SJCRH30 (cell line): ENCODE results near the gene GLUD2. TPM values are rescaled to one million over a fixed set of nuclear protein-coding genes. Genes with fewer than 3 reads are reported as not detected.
A peak's percentile ranks its signal among the peaks of the same experiment; 100 is the strongest.
"Not testable (repeated sequence)": the region's sequence is repeated elsewhere in the genome, so short reads cannot be mapped to it uniquely, and the experiment has no call there.

Source experiments
- DNase-seq, 2 experiments: peaks; one replicate each; pipeline ENCODE4 v3.0.0-alpha.2; 2015 to 2020
- H3K27ac ChIP-seq: fragments of 250-450 bp; sonication (Bioruptor Pico); 2 replicates; pipeline ENCODE4 v1.5.1; 2020; ENCODE audit warnings: mild to moderate bottlenecking, moderate library complexity
- H3K27me3 ChIP-seq: fragments of 250-450 bp; sonication (Bioruptor Pico); 2 replicates; pipeline ENCODE4 v1.5.1; 2020; ENCODE audit warnings: mild to moderate bottlenecking, moderate library complexity
- H3K36me3 ChIP-seq: fragments of 250-450 bp; sonication (Bioruptor Pico); 2 replicates; pipeline ENCODE4 v1.5.1; 2020; ENCODE audit warnings: mild to moderate bottlenecking, moderate library complexity
- H3K4me1 ChIP-seq: fragments of 250-450 bp; sonication (Bioruptor Pico); 2 replicates; pipeline ENCODE4 v1.5.1; 2020; ENCODE audit warnings: mild to moderate bottlenecking, moderate library complexity
- H3K4me3 ChIP-seq: fragments of 250-450 bp; sonication (Bioruptor Pico); 2 replicates; pipeline ENCODE4 v1.5.1; 2020; ENCODE audit warnings: mild to moderate bottlenecking, moderate library complexity
- H3K9me3 ChIP-seq: fragments of 250-450 bp; sonication (Bioruptor Pico); replicated peaks from 2 replicates; pipeline ENCODE4 v1.5.1; 2020; ENCODE audit warnings: mild to moderate bottlenecking, moderate library complexity
- total RNA-seq: library from RNA; depleted of rRNA; stranded (reverse); fragments of >200 nt; shearing (Covaris generic); gene quantifications from 2 replicates; pipeline ENCODE4 v1.2.3, GENCODE V29; 2014; rRNA removed

GLUD2 gene
- 0.20 and 0.35 TPM in 2 replicates for total RNA-seq

- H3K36me3 ChIP-seq, H3K27ac ChIP-seq, DNase-seq, H3K27me3 ChIP-seq, H3K9me3 ChIP-seq, H3K4me1 ChIP-seq, H3K4me3 ChIP-seq: not testable (repeated sequence)
Observed at GRCh38 chrX:121047441-121048419, at the start of gene GLUD2. GLUD2 (plus strand) TSS chrX:121047610; CDS start chrX:121047685, 75 bp downstream.

GRCh38 chrX:120999413-120999812 lies 48.0 kb upstream of the GLUD2 start:
- DNase-seq: no peak
- Histone ChIP-seq H3K36me3 (no peaks in the 10 kb centered on the region), H3K4me3 (no peak overlapping the region), H3K27ac (no peak overlapping the region), H3K9me3 (no peaks in the 10 kb centered on the region), H3K4me1 (no peaks in the 10 kb centered on the region), H3K27me3 (no peaks in the 10 kb centered on the region)

DNA sequence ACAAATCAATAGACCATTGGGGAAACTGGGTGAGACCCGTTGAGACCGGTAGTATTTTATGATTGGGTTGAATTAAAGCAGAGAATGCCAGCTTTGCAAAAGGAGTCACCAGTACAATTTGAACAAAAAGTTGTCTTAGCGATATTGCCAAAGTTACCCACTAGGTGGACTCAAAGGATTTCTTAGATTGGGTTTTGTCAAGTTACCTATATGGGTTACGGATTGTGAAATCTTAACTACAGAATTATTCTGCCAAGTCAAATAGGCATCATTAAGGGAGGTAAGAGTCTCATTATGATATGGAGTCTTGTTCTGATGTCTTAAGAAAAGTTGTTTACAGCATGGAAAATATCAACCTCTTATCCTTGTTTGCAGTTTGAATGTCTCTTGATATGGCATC lies 46.8 kb upstream of the GLUD2 start:
- no peak overlapping the region for H3K27ac ChIP-seq
- H3K36me3 ChIP-seq: no peaks in the 10 kb centered on the region
- no peaks in the 10 kb centered on the region for H3K27me3 ChIP-seq
- H3K9me3 ChIP-seq: no peaks in the 10 kb centered on the region
- peak in 1 of 2 experiments; percentile 5 for DNase-seq
- no peak overlapping the region for H3K4me3 ChIP-seq
- H3K4me1 ChIP-seq: no peaks in the 10 kb centered on the region

DNA sequence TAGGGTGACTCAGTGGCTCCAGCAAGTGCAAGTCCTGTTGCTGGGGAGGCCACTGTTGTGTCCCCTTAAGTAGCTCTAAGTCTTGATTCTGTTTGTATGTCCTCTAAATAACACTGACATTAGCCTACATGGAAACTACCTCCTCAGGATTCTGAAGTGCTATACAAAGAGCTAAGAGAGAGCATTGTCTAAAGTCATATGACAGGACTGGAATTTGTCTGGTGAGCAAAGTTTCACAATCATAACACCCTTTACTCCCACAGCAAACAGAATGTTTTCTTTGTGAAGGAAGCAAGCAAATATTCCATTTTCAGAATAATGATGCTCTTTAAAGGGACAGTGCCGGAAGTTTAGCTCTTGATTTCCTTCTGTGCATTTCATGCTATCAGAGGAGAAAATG lies 38.5 kb upstream of the GLUD2 start:
- no peaks in the 10 kb centered on the region for H3K4me1 ChIP-seq
- no peaks in the 10 kb centered on the region for H3K27me3 ChIP-seq
- H3K4me3 ChIP-seq: no peak overlapping the region
- DNase-seq: no peak
- H3K9me3 ChIP-seq: no peaks in the 10 kb centered on the region
- no peaks in the 10 kb centered on the region for H3K36me3 ChIP-seq
- H3K27ac ChIP-seq: no peak overlapping the region

GRCh38 chrX:121009764-121010163 lies 37.6 kb upstream of the GLUD2 start:
- Histone ChIP-seq H3K27ac (no peak overlapping the region), H3K4me1 (no peaks in the 10 kb centered on the region), H3K36me3 (no peaks in the 10 kb centered on the region), H3K9me3 (no peaks in the 10 kb centered on the region), H3K27me3 (no peaks in the 10 kb centered on the region), H3K4me3 (no peak overlapping the region)
- DNase-seq: no peak

DNA sequence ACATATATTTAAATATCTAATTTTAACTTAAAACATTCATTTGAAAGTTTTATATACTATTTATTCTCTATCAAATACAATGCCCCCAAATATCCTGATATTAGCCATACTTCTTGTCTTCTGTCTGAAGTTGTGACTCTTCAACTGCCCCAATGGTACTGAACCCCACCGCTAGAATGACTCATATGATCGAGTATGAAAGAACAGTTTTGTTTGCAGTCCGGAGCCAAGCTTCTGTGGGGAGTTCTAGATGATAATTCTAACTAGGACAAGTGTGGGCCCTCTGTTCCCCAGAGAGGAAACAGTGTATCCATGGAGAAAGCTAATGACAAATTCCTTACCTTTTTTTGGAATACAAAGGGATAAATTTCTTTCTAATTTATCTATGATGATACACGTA lies 37.2 kb upstream of the GLUD2 start:
- no peaks in the 10 kb centered on the region for H3K9me3 ChIP-seq
- H3K4me1 ChIP-seq: no peaks in the 10 kb centered on the region
- H3K27ac ChIP-seq: no peak overlapping the region
- DNase-seq: no peak
- no peak overlapping the region for H3K4me3 ChIP-seq
- no peaks in the 10 kb centered on the region for H3K36me3 ChIP-seq
- no peaks in the 10 kb centered on the region for H3K27me3 ChIP-seq

DNA sequence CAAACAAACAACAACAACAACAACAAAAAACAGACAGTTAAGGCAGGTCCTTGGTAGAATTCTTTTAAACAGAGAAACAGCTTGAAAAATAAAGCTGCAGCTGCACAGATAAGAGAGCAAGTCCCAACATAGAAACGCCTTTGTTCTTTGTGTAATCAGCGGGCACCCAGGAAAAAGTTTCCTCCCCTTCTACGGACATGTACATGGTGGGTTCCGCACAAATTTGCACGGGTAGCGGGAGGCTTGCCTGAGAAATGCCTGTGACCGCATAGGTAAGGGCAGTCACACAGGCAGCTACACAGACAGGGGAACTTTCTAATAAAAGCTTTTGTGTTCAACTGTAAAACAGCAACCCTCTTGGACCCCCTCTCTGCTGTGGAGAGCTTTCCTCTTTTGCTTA lies 36.2 kb upstream of the GLUD2 start:
- Histone ChIP-seq H3K27ac (no peak overlapping the region), H3K4me1 (no peaks in the 10 kb centered on the region), H3K27me3 (no peaks in the 10 kb centered on the region), H3K9me3 (no peaks in the 10 kb centered on the region), H3K4me3 (no peak overlapping the region), H3K36me3 (no peaks in the 10 kb centered on the region)
- no peak for DNase-seq

DNA sequence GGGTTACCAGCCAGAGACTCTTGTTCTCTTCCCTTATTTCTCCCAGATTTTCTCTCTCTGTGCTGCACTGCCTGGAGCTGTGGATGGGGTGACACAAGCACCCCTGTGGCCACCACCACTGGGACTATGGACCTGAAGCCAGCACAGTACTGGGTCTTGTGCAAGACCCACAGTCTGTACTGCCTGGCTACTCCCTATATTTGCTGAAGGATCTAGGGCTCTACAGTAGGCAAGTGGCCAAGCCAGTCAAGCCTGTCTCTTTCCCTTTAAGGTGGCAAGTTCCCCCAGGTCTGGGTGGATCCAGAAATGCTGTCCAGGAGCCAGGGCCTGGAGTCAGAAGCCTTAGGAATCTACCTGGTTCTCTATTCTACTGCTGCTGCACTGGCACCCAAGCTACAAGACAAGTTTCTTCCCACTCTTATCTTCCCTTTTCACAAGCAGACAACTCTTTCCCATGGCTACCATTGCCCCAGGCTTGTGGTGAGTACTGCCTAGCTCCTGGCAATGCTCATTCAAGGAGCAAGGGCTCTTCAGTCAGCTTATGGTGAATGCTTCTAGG lies 33.4 kb upstream of the GLUD2 start:
- no peaks in the 10 kb centered on the region for H3K36me3 ChIP-seq
- no peaks in the 10 kb centered on the region for H3K4me1 ChIP-seq
- no peak for DNase-seq
- H3K27ac ChIP-seq: no peak overlapping the region
- H3K9me3 ChIP-seq: no peaks in the 10 kb centered on the region
- no peaks in the 10 kb centered on the region for H3K27me3 ChIP-seq
- H3K4me3 ChIP-seq: no peak overlapping the region

- no peaks in the 10 kb centered on the region for H3K27me3 ChIP-seq
- DNase-seq: no peak
Observed at GRCh38 chrX:121014826-121015225, 32.6 kb upstream of the GLUD2 start.

DNA sequence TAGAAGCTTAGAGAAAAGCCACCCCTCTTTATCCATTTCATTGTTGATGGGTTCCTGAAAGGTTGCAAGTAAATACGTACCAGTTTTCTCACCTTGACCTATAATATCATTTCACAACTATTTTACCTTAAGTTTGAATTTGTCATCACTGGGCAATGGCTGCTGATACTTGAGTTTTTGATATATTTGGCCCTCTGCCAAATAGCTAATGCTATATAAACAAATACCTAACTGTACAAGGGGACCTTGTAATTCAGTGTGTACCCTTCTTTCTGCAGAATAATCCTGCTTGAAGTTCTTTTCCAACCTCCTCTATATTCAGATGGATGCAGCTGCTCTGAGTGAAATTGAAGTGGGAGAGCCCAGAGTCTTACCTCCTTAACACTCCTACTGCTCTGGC lies 19.0 kb upstream of the GLUD2 start:
- Histone ChIP-seq H3K9me3 (no peaks in the 10 kb centered on the region), H3K27ac (no peak overlapping the region), H3K4me3 (no peak overlapping the region), H3K4me1 (no peaks in the 10 kb centered on the region), H3K27me3 (no peaks in the 10 kb centered on the region), H3K36me3 (no peaks in the 10 kb centered on the region)
- DNase-seq: peak in 1 of 2 experiments; percentile 31

More at GRCh38 chrX:121014826-121015225, 32.6 kb upstream of the GLUD2 start:
- Histone ChIP-seq H3K36me3 (no peaks in the 10 kb centered on the region), H3K9me3 (no peaks in the 10 kb centered on the region), H3K27ac (no peak overlapping the region), H3K4me1 (no peaks in the 10 kb centered on the region), H3K4me3 (no peak overlapping the region)

- Histone ChIP-seq H3K27ac (no peak overlapping the region), H3K4me1 (no peaks in the 10 kb centered on the region), H3K4me3 (no peak overlapping the region), H3K27me3 (no peaks in the 10 kb centered on the region), H3K36me3 (no peaks in the 10 kb centered on the region), H3K9me3 (no peaks in the 10 kb centered on the region)
- DNase-seq: no peak
Observed at GRCh38 chrX:121030083-121030482, 17.3 kb upstream of the GLUD2 start.

GRCh38 chrX:121032531-121032930 lies 14.9 kb upstream of the GLUD2 start:
- no peak for DNase-seq

GRCh38 chrX:121036137-121036536 lies 11.3 kb upstream of the GLUD2 start:
- H3K4me1 ChIP-seq: no peaks in the 10 kb centered on the region
- H3K9me3 ChIP-seq: no peaks in the 10 kb centered on the region
- H3K27ac ChIP-seq: no peak overlapping the region
- H3K27me3 ChIP-seq: no peaks in the 10 kb centered on the region
- no peak overlapping the region for H3K4me3 ChIP-seq
- H3K36me3 ChIP-seq: no peaks in the 10 kb centered on the region
- DNase-seq: no peak

More at GRCh38 chrX:121032531-121032930, 14.9 kb upstream of the GLUD2 start:
- no peaks in the 10 kb centered on the region for H3K4me1 ChIP-seq
- no peaks in the 10 kb centered on the region for H3K36me3 ChIP-seq
- no peak overlapping the region for H3K27ac ChIP-seq
- H3K27me3 ChIP-seq: no peaks in the 10 kb centered on the region
- H3K9me3 ChIP-seq: no peaks in the 10 kb centered on the region
- H3K4me3 ChIP-seq: no peak overlapping the region

- Histone ChIP-seq H3K36me3 (no peaks in the 10 kb centered on the region), H3K4me1 (no peaks in the 10 kb centered on the region), H3K27me3 (no peaks in the 10 kb centered on the region), H3K27ac (no peak overlapping the region), H3K4me3 (no peak overlapping the region), H3K9me3 (no peaks in the 10 kb centered on the region)
- no peak for DNase-seq
Observed at GRCh38 chrX:121036951-121037350, 10.5 kb upstream of the GLUD2 start.

DNA sequence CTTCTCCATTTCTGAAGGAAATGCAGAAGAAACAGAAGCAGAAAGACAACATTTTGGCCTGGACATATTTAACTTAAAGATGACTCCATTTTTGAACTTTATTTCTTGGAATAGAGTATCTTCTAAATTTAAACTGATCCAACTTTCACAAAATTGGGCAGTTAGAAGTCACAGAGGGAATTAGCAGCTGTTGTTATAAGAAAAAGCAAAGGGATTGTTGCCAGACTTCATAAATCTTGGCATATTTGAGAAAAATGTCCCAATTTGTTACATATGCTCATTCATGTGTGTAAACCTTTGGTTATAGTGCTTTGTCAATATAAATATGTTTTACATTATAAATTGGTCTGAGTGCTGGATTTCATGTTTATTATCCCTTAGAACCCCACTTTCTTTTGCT lies 3.4 kb downstream of the GLUD2 start:
- Histone ChIP-seq H3K9me3 (no peaks in the 10 kb centered on the region), H3K27me3 (no peaks in the 10 kb centered on the region), H3K4me1 (no peaks in the 10 kb centered on the region), H3K27ac (no peak overlapping the region), H3K36me3 (no peaks in the 10 kb centered on the region), H3K4me3 (no peak overlapping the region)
- DNase-seq: no peak
